ENCODE measurements around the gene UBXN10. TPM values are rescaled to one million over a fixed set of nuclear protein-coding genes. Genes with fewer than 3 reads are reported as not detected.
"Not testable (repeated sequence)": the region's sequence is repeated elsewhere in the genome, so short reads cannot be mapped to it uniquely, and the experiment has no call there.

Gene UBXN10
- total RNA-seq, 3 donors from 2014 or later (not counting 1 experiment from before 2014, with no cell fraction given): 2.5 to 3.6 (median 3.5) TPM

GRCh38 chr1:20224546-20224945 lies 38.6 kb downstream of the UBXN10 start:
- H3K9me3 ChIP-seq (ENCODE audit: control insufficient read depth, insufficient read depth, low read length): no peaks in the 10 kb centered on the region
- 76% methylated on average over 3 of the region's 3 CpGs for WGBS (ENCODE audit: insufficient coverage)
- no peaks in the 10 kb centered on the region for H3K4me1 ChIP-seq (ENCODE audit: control insufficient read depth, insufficient read depth, low read length)
- DNase-seq (no peak), ATAC-seq (no peak)
- peaks cover 53 to 74% of the 10 kb centered on the region in 2 donors for H3K27me3 Mint-ChIP-seq (ENCODE audit: low read depth in 2 of 2)
- no peak overlapping the region for H3K4me3 Mint-ChIP-seq
- no peaks in the 10 kb centered on the region for H3K36me3 Mint-ChIP-seq
- H3K36me3 ChIP-seq (ENCODE audit: control insufficient read depth, insufficient read depth, low read length): no peaks in the 10 kb centered on the region
- no peaks in the 10 kb centered on the region for H3K4me1 Mint-ChIP-seq
- no peak overlapping the region for H3K27ac Mint-ChIP-seq
- H3K9me3 Mint-ChIP-seq: no peaks in the 10 kb centered on the region
- H3K4me3 ChIP-seq (ENCODE audit: low read length): no peak overlapping the region
- intact Hi-C loops (cut with micrococcal nuclease): no loop called here
- H3K27ac ChIP-seq (ENCODE audit: low read length): no peak overlapping the region
- no peak for TF ChIP-seq CTCF (IDR thresholded peaks at IDR 0.05)
- peaks cover 4% of the 10 kb centered on the region for H3K27me3 ChIP-seq (ENCODE audit: control insufficient read depth, insufficient read depth, low read length)

GRCh38 chr1:20227704-20228103 lies 41.8 kb downstream of the UBXN10 start:
- H3K9me3 ChIP-seq (ENCODE audit: control insufficient read depth, insufficient read depth, low read length): no peaks in the 10 kb centered on the region
- Mint-ChIP-seq H3K9me3 (no peaks in the 10 kb centered on the region), H3K27ac (no peak overlapping the region), H3K4me3 (no peak overlapping the region), H3K27me3 (ENCODE audit: low read depth in 2 of 2) (peaks cover 49 to 65% of the 10 kb centered on the region in 2 donors), H3K36me3 (no peaks in the 10 kb centered on the region), H3K4me1 (no peaks in the 10 kb centered on the region)
- no peak for DNase-seq
- no peaks in the 10 kb centered on the region for H3K4me1 ChIP-seq (ENCODE audit: control insufficient read depth, insufficient read depth, low read length)
- WGBS (ENCODE audit: insufficient coverage): 59% methylated on average over 4 of the region's 4 CpGs
- intact Hi-C loops (cut with micrococcal nuclease): no loop called here
- no peak overlapping the region for H3K27ac ChIP-seq (ENCODE audit: low read length)
- ATAC-seq: no peak
- H3K27me3 ChIP-seq (ENCODE audit: control insufficient read depth, insufficient read depth, low read length): peaks cover 2% of the 10 kb centered on the region
- no peak overlapping the region for H3K4me3 ChIP-seq (ENCODE audit: low read length)
- no peaks in the 10 kb centered on the region for H3K36me3 ChIP-seq (ENCODE audit: control insufficient read depth, insufficient read depth, low read length)
- no peak for TF ChIP-seq CTCF (IDR thresholded peaks at IDR 0.05)

GRCh38 chr1:20228314-20228825 lies 42.5 kb downstream of the UBXN10 start:
- no peak overlapping the region for H3K27ac ChIP-seq (ENCODE audit: low read length)
- Mint-ChIP-seq H3K27me3 (ENCODE audit: low read depth in 2 of 2) (peaks cover 48 to 65% of the 10 kb centered on the region in 2 donors), H3K4me1 (no peaks in the 10 kb centered on the region), H3K36me3 (no peaks in the 10 kb centered on the region), H3K9me3 (no peaks in the 10 kb centered on the region), H3K4me3 (no peak overlapping the region), H3K27ac (no peak overlapping the region)
- 87% methylated on average over 10 of the region's 11 CpGs for WGBS (ENCODE audit: insufficient coverage)
- peaks cover 2% of the 10 kb centered on the region for H3K27me3 ChIP-seq (ENCODE audit: control insufficient read depth, insufficient read depth, low read length)
- no peak overlapping the region for H3K4me3 ChIP-seq (ENCODE audit: low read length)
- no peak for DNase-seq
- TF ChIP-seq CTCF (IDR thresholded peaks at IDR 0.05): no peak
- H3K36me3 ChIP-seq (ENCODE audit: control insufficient read depth, insufficient read depth, low read length): no peaks in the 10 kb centered on the region
- no peak for ATAC-seq
- no peaks in the 10 kb centered on the region for H3K4me1 ChIP-seq (ENCODE audit: control insufficient read depth, insufficient read depth, low read length)
- no peaks in the 10 kb centered on the region for H3K9me3 ChIP-seq (ENCODE audit: control insufficient read depth, insufficient read depth, low read length)
- intact Hi-C loops (cut with micrococcal nuclease): no loop called here

GRCh38 chr1:20229171-20229570 lies 43.3 kb downstream of the UBXN10 start:
- ATAC-seq: no peak
- WGBS (ENCODE audit: insufficient coverage): 69% methylated on average over 1 of the region's 2 CpGs

GRCh38 chr1:20232564-20232963 lies 46.7 kb downstream of the UBXN10 start:
- H3K27me3 ChIP-seq (ENCODE audit: control insufficient read depth, insufficient read depth, low read length); H3K4me3 ChIP-seq (ENCODE audit: low read length); H3K27ac ChIP-seq (ENCODE audit: low read length); DNase-seq; H3K27ac Mint-ChIP-seq; H3K4me1 ChIP-seq (ENCODE audit: control insufficient read depth, insufficient read depth, low read length); H3K4me1 Mint-ChIP-seq; intact Hi-C loops (cut with micrococcal nuclease); H3K36me3 Mint-ChIP-seq; H3K9me3 Mint-ChIP-seq; H3K4me3 Mint-ChIP-seq; ATAC-seq; H3K36me3 ChIP-seq (ENCODE audit: control insufficient read depth, insufficient read depth, low read length); H3K9me3 ChIP-seq (ENCODE audit: control insufficient read depth, insufficient read depth, low read length): not testable (repeated sequence)
- WGBS (ENCODE audit: insufficient coverage): 38% methylated on average over 7 of the region's 7 CpGs
- peaks cover 48 to 71% of the 10 kb centered on the region in 2 donors for H3K27me3 Mint-ChIP-seq (ENCODE audit: low read depth in 2 of 2)

More at GRCh38 chr1:20229171-20229570, 43.3 kb downstream of the UBXN10 start:
- Mint-ChIP-seq H3K27me3 (ENCODE audit: low read depth in 2 of 2) (peaks cover 49 to 65% of the 10 kb centered on the region in 2 donors), H3K4me1 (no peaks in the 10 kb centered on the region), H3K9me3 (no peaks in the 10 kb centered on the region), H3K27ac (no peak overlapping the region), H3K4me3 (no peak overlapping the region), H3K36me3 (no peaks in the 10 kb centered on the region)
- no peak for DNase-seq
- intact Hi-C loops (cut with micrococcal nuclease): no loop called here
- Histone ChIP-seq H3K27ac (ENCODE audit: low read length) (no peak overlapping the region), H3K4me3 (ENCODE audit: low read length) (no peak overlapping the region), H3K27me3 (ENCODE audit: control insufficient read depth, insufficient read depth, low read length) (peaks cover 6% of the 10 kb centered on the region), H3K4me1 (ENCODE audit: control insufficient read depth, insufficient read depth, low read length) (no peaks in the 10 kb centered on the region), H3K9me3 (ENCODE audit: control insufficient read depth, insufficient read depth, low read length) (no peaks in the 10 kb centered on the region), H3K36me3 (ENCODE audit: control insufficient read depth, insufficient read depth, low read length) (no peaks in the 10 kb centered on the region)
- no peak for TF ChIP-seq CTCF (IDR thresholded peaks at IDR 0.05)
